Activated CD8-positive, alpha-beta T cell treated with anti-CD3 and anti-CD28 coated beads, Interleukin-2, amount 10 ng/mL, durations not matched to agents 7 days and 5 days (primary cell): ENCODE data around the gene CLDN24. TPM values are rescaled to one million over a fixed set of nuclear protein-coding genes. Genes with fewer than 3 reads are reported as not detected.

Experiments
- total RNA-seq, 2 experiments: library from RNA; stranded (reverse); gene quantifications; one replicate each; pipeline ENCODE4 v1.2.3, GENCODE V29; 2021

Gene CLDN24
- total RNA-seq, 2 experiments from 2014 or later: not detected

Other genes with a start within 250 kb of the CLDN24 start
- gene WWC2, start 223.2 kb downstream of the CLDN24 start, total RNA-seq: under 1 TPM; 0.21 TPM
- gene CLDN22, start 2.1 kb downstream of the CLDN24 start, total RNA-seq: not detected
- 10 to 100 TPM; 27.6 to 30.2 TPM for gene CDKN2AIP, start 122.2 kb upstream of the CLDN24 start, total RNA-seq
- 10 to 100 TPM; 15.3 to 15.4 TPM for gene ING2, start 182.6 kb upstream of the CLDN24 start, total RNA-seq